ENCODE data around the gene KATNAL2.

Gene KATNAL2

DNA sequence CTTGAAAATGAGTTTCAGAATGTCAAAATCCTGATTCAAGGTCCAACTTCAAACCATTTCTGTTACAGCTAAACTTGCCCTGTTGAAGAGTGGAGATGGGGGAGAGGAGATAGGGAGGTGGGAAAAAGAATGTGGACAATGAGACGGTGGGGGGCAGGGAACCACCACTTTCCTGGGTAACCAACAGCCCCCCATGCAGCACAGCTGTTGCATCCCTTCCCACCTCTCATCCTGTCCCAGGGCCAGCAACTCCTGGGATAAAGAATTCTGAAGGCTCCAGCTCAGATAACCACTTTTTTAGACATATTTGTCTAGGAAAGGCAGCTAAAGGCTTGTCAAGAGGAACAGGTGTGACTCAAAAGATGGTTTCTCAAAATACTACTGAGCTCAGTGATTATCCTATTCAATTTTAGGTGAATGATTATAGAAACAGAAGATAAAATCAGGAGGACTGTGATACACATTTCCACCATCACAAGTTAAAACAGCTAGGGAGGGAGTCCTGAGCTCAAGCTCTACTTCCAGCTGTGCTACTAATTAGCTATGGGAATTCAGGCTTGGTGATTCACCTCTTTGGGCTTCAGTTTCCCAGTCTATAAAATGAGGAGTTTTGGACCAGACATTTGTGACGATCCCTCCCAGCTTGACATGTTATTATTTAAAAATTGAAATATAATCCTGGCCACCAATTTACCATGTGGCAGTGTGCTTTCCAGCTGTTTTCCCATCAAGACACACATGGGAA is 196.6 kb downstream of the KATNAL2 start:
- no peaks in the 10 kb centered on the region for H3K9me3 ChIP-seq (ENCODE audit: severe bottlenecking)
- H3K27me3 ChIP-seq (ENCODE audit: insufficient read depth, low read depth, severe bottlenecking), result no peaks in the 10 kb centered on the region
- no peak for DNase-seq
- H3K36me3 ChIP-seq, result peaks cover 29% of the 10 kb centered on the region
- no peak overlapping the region for H3K27ac ChIP-seq
- TF ChIP-seq, protein P1, sequence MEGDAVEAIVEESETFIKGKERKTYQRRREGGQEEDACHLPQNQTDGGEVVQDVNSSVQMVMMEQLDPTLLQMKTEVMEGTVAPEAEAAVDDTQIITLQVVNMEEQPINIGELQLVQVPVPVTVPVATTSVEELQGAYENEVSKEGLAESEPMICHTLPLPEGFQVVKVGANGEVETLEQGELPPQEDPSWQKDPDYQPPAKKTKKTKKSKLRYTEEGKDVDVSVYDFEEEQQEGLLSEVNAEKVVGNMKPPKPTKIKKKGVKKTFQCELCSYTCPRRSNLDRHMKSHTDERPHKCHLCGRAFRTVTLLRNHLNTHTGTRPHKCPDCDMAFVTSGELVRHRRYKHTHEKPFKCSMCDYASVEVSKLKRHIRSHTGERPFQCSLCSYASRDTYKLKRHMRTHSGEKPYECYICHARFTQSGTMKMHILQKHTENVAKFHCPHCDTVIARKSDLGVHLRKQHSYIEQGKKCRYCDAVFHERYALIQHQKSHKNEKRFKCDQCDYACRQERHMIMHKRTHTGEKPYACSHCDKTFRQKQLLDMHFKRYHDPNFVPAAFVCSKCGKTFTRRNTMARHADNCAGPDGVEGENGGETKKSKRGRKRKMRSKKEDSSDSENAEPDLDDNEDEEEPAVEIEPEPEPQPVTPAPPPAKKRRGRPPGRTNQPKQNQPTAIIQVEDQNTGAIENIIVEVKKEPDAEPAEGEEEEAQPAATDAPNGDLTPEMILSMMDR (IDR thresholded peaks at IDR 0.05; ENCODE audit: low read depth, low read length), result no peak
- H3K4me3 ChIP-seq (ENCODE audit: low read depth, low read length), result no peak overlapping the region

DNA sequence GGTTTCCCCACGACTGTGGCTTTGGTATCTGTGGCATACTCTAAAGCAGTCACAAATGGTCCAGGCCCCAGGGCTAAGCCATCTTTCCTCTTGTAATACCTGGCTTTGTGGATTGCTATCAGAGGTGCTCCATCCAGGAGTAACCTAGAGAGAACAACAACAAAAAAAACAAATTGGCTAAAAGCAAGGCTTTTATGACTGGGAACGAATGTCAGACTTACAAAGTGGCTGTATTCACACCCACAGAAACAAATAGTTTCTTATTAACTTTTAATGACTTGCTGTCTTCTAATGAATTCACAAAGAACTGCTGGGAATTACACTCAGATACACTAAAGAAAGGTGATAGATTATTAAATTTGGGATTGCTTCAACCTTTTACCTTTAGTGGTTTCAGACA is 197.8 kb downstream of the KATNAL2 start:
- DNase-seq, result no peak
- Histone ChIP-seq H3K36me3 (peaks cover 28% of the 10 kb centered on the region), H3K4me3 (ENCODE audit: low read depth, low read length) (no peak overlapping the region), H3K27me3 (ENCODE audit: insufficient read depth, low read depth, severe bottlenecking) (no peaks in the 10 kb centered on the region), H3K27ac (no peak overlapping the region), H3K9me3 (ENCODE audit: severe bottlenecking) (no peaks in the 10 kb centered on the region)
- TF ChIP-seq, protein P1 (IDR thresholded peaks at IDR 0.05; ENCODE audit: low read depth, low read length), result no peak

GRCh38 chr18:47118981-47119380 is 201.6 kb downstream of the KATNAL2 start:
- H3K27ac ChIP-seq, result no peak overlapping the region
- peaks cover 4% of the 10 kb centered on the region for H3K36me3 ChIP-seq
- H3K4me3 ChIP-seq (ENCODE audit: low read depth, low read length), result no peak overlapping the region
- TF ChIP-seq, protein P1 (IDR thresholded peaks at IDR 0.05; ENCODE audit: low read depth, low read length), result no peak
- no peak for DNase-seq
- no peaks in the 10 kb centered on the region for H3K27me3 ChIP-seq (ENCODE audit: insufficient read depth, low read depth, severe bottlenecking)
- no peaks in the 10 kb centered on the region for H3K9me3 ChIP-seq (ENCODE audit: severe bottlenecking)

DNA sequence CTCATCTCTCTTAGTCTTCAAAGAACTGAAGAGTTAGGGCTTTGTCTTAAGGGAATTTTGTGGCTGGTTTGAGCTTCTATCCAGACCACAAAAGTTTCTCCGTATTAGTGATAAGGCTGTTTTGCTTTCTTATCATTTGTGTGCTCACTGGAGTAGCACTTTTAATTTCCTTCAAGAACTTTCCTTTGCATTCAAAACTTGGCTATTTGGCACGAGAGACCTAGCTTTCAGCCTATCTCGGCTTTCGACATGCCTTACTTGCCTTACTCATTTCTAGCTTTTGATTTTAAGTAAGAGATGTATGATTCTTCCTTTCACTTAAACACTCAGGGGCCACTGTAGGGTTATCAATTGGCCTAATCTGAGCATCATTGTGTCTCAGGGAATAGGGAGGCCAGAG is 203.0 kb downstream of the KATNAL2 start:
- TF ChIP-seq, protein P1 (IDR thresholded peaks at IDR 0.05; ENCODE audit: low read depth, low read length), result no peak
- no peak for DNase-seq
- no peak overlapping the region for H3K27ac ChIP-seq
- no peak overlapping the region for H3K4me3 ChIP-seq (ENCODE audit: low read depth, low read length)
- H3K36me3 ChIP-seq, result no peaks in the 10 kb centered on the region; the same call in none of the 2 replicates
- H3K9me3 ChIP-seq (ENCODE audit: severe bottlenecking), result no peaks in the 10 kb centered on the region
- no peaks in the 10 kb centered on the region for H3K27me3 ChIP-seq (ENCODE audit: insufficient read depth, low read depth, severe bottlenecking)

GRCh38 chr18:47121146-47121545 is 203.7 kb downstream of the KATNAL2 start:
- TF ChIP-seq, protein P1 (IDR thresholded peaks at IDR 0.05; ENCODE audit: low read depth, low read length), result no peak
- no peaks in the 10 kb centered on the region for H3K27me3 ChIP-seq (ENCODE audit: insufficient read depth, low read depth, severe bottlenecking)
- DNase-seq, result no peak
- no peaks in the 10 kb centered on the region for H3K9me3 ChIP-seq (ENCODE audit: severe bottlenecking)
- H3K27ac ChIP-seq, result no peak overlapping the region
- no peaks in the 10 kb centered on the region; the same call in none of the 2 replicates for H3K36me3 ChIP-seq
- H3K4me3 ChIP-seq (ENCODE audit: low read depth, low read length), result no peak overlapping the region

DNA sequence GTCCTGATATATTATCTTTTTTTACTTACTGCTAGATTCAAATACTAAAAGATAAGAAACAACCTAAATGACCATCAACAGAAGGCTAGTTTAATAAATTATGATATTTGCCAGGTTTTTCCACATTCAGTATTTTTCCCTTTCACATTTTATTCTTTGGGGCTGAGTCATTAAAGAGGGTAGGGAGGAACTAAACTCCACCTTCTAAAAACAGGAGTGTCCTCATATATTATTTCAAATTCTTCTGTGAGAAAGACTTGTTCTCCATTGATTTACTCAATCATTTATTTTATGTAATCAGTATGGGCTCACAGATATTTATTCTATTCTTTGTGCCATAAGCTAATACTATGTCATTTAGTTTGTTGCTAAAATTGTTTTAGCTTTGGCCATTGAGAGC is 223.9 kb downstream of the KATNAL2 start:
- TF ChIP-seq, protein P1 (IDR thresholded peaks at IDR 0.05; ENCODE audit: low read depth, low read length), result no peak
- Histone ChIP-seq H3K4me3 (ENCODE audit: low read depth, low read length) (no peak overlapping the region), H3K27me3 (ENCODE audit: insufficient read depth, low read depth, severe bottlenecking) (no peaks in the 10 kb centered on the region), H3K36me3 (peaks cover 6% of the 10 kb centered on the region), H3K27ac (no peak overlapping the region), H3K9me3 (ENCODE audit: severe bottlenecking) (no peaks in the 10 kb centered on the region)
- DNase-seq, result no peak

All from WERI-Rb-1 (cell line).